ENCODE measurements around the gene MAVS. TPM values are rescaled to one million over a fixed set of nuclear protein-coding genes. Genes with fewer than 3 reads are reported as not detected.

Gene MAVS
- total RNA-seq, 4 donors from 2014 or later: 14.9 to 31.3 (median 17.2) TPM

DNA sequence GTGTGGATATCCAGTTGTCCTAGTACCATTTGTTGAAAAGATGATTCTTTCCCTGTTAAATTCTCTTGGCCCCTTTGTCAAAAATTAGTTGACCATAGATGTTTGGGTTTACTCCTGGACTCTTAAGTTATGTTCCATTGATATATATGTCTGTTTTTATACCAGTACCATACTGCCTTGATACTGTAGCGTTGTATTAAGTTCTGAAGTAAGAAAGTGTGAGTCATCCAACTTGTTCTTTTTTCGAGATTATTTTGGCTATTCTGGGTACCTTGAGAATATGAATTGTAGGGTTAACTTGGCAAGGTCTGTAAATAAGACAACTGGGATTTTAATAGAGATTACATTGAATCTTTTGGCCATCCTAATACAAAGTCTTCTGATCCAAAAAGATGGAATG lies 69.1 kb downstream of the MAVS start:
- Histone ChIP-seq H3K27ac (no peak overlapping the region), H3K27me3 (no peaks in the 10 kb centered on the region), H3K4me1 (peaks cover 0 to 28% (median 0%) of the 10 kb centered on the region in 3 donors), H3K4me3 (no peak overlapping the region), H3K9me3 (no peaks in the 10 kb centered on the region), H3K36me3 (peaks cover 10 to 99% (median 26%) of the 10 kb centered on the region in 3 donors)
- 42 to 54% methylated on average over 2 of the region's 2 CpGs for WGBS, 2 donors
- no peak for TF ChIP-seq POLR2A (IDR thresholded peaks at IDR 0.05)
- TF ChIP-seq, protein P1, sequence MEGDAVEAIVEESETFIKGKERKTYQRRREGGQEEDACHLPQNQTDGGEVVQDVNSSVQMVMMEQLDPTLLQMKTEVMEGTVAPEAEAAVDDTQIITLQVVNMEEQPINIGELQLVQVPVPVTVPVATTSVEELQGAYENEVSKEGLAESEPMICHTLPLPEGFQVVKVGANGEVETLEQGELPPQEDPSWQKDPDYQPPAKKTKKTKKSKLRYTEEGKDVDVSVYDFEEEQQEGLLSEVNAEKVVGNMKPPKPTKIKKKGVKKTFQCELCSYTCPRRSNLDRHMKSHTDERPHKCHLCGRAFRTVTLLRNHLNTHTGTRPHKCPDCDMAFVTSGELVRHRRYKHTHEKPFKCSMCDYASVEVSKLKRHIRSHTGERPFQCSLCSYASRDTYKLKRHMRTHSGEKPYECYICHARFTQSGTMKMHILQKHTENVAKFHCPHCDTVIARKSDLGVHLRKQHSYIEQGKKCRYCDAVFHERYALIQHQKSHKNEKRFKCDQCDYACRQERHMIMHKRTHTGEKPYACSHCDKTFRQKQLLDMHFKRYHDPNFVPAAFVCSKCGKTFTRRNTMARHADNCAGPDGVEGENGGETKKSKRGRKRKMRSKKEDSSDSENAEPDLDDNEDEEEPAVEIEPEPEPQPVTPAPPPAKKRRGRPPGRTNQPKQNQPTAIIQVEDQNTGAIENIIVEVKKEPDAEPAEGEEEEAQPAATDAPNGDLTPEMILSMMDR (IDR thresholded peaks at IDR 0.05): no peak
- intact Hi-C loops (cut with DNase I): no loop called here
- no peak for DNase-seq

DNA sequence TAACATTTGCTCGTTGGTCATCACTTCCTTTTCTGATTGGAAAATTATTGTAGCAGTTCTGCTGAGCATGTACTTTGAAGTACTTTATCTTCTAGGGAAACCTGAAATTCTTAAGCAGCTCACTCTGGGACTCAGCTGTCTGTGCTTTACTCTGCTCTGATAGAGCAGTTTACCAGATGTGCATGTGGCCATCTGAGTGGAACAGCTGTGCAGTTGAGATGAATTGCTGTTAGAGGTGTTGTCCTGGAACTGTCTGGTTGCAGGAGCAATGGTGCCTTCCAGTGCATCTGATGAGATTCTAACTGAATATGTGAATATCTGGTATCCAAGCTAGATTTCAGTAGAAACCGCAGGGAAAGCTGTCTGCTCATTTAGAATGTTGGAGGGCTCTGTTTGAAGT lies 69.7 kb downstream of the MAVS start:
- Histone ChIP-seq H3K36me3 (peaks cover 10 to 99% (median 23%) of the 10 kb centered on the region in 3 donors), H3K4me1 (peaks cover 0 to 22% (median 0%) of the 10 kb centered on the region in 3 donors), H3K27me3 (no peaks in the 10 kb centered on the region), H3K4me3 (no peak overlapping the region), H3K9me3 (no peaks in the 10 kb centered on the region), H3K27ac (no peak overlapping the region)
- 56 to 59% methylated on average over 2 of the region's 2 CpGs for WGBS, 2 donors
- no peak for DNase-seq
- intact Hi-C loops (cut with DNase I): no loop called here
- no peak for TF ChIP-seq POLR2A (IDR thresholded peaks at IDR 0.05)
- TF ChIP-seq, protein P1 (IDR thresholded peaks at IDR 0.05): no peak

DNA sequence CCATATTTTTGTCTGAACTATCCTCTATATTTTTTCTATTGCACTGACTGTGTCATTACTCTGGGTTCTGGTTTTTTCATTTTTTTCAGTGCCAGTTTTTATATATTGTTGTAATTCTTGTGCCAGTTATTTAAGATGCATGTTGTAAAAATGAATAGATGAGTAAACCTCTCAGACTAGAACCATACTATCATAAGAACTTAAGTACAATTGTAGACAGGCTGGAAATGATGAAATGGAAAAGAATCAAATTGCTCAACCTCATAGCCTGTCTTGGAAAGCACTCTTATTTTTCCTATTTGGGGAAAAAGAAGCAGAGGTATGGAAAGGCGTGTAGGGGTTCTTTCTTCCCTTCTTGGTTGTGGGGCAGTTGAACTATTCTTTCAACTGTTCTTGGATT lies 72.7 kb downstream of the MAVS start:
- intact Hi-C loops (cut with DNase I): no loop called here
- DNase-seq: no peak
- TF ChIP-seq POLR2A (IDR thresholded peaks at IDR 0.05): no peak
- TF ChIP-seq, protein P1 (IDR thresholded peaks at IDR 0.05): no peak
- H3K36me3 ChIP-seq: peaks cover 9 to 97% (median 13%) of the 10 kb centered on the region in 3 donors
- no peaks in the 10 kb centered on the region for H3K9me3 ChIP-seq
- H3K4me3 ChIP-seq: no peak overlapping the region
- H3K27me3 ChIP-seq: no peaks in the 10 kb centered on the region
- peaks cover 10 to 43% (median 12%) of the 10 kb centered on the region in 3 donors for H3K4me1 ChIP-seq
- H3K27ac ChIP-seq: no peak overlapping the region
- 86 to 90% methylated on average over 1 of the region's 1 CpG for WGBS, 2 donors

DNA sequence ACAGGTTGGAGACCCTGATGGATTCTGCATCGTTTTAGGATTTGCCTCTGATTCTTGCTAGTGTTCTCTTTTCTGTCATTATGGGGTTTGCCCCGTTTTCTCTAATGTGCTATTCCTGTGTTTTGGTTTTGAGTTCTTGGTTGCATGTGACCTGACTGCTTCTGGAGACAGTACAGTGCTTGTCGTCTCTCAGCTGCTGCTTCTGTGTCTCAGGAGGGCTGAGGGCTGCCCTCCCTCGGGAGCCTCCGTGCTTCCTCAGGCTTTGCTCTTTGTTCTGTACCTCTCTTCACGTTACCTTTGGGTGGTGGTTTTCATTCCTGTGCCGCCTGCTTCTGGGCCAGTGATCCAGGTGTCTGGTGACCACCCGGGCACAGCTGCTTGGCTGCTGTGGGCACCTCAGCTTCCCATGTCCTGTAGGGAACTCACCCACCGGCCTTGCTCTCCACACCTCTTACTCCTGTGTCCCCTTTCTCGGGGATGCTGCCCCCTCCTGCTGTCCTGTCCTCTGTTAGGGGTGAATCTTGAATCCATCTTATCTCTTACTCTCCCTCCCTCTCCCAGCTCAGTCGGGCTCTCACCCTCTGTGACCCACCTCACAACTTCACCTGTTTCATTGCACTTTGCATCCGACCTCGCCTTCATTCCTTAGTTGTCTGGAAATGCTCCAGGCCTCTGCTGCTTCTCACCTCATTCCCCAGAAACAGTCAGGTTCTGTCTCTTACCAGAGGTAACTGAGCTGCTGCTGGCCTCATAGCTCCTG lies 75.8 kb downstream of the MAVS start:
- no peaks in the 10 kb centered on the region for H3K9me3 ChIP-seq
- no peak for DNase-seq
- no peaks in the 10 kb centered on the region for H3K27me3 ChIP-seq
- H3K4me1 ChIP-seq: peaks cover 10 to 55% (median 13%) of the 10 kb centered on the region in 3 donors
- WGBS, 2 donors: 64 to 67% methylated on average over 13 of the region's 13 CpGs
- TF ChIP-seq, protein P1 (IDR thresholded peaks at IDR 0.05): no peak
- no peak for TF ChIP-seq POLR2A (IDR thresholded peaks at IDR 0.05)
- peaks cover 9 to 91% (median 12%) of the 10 kb centered on the region in 3 donors for H3K36me3 ChIP-seq
- H3K4me3 ChIP-seq: no peak overlapping the region
- peak overlapping the region in 3 of 4 donors; percentile 38 to 64 (median 51) for H3K27ac ChIP-seq
- intact Hi-C loops (cut with DNase I): no loop called here

DNA sequence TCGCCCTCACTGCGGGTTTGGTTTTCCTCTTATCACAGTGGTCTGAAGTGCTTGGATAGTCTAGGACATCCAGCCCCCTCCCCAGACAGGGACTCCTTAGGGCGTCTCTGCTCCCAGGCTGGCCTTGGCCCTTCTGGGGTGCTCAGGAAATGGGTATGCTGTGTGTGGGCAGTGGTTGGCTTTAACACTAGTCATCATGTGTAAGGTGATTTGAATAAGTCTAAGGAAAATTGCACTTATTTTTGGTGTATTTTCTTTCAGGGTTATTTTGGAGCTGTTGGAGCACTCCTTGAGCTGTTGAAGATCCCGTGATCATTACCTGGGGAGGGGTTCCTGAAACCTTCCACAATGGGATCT lies 76.3 kb downstream of the MAVS start:
- Histone ChIP-seq H3K9me3 (no peaks in the 10 kb centered on the region), H3K27me3 (no peaks in the 10 kb centered on the region), H3K27ac (peak overlapping the region in 3 of 4 donors; percentile 38 to 64 (median 51)), H3K36me3 (peaks cover 9 to 86% (median 9%) of the 10 kb centered on the region in 3 donors), H3K4me3 (no peak overlapping the region), H3K4me1 (peaks cover 10 to 61% (median 13%) of the 10 kb centered on the region in 3 donors)
- intact Hi-C loops (cut with DNase I): no loop called here
- WGBS, 2 donors: 55 to 67% methylated on average over 4 of the region's 4 CpGs
- DNase-seq: no peak
- no peak for TF ChIP-seq POLR2A (IDR thresholded peaks at IDR 0.05)
- TF ChIP-seq, protein P1 (IDR thresholded peaks at IDR 0.05): no peak

All from esophagus squamous epithelium (tissue), 5 donors.